Measurements from ENCODE around the gene IL2RA. TPM values are rescaled to one million over a fixed set of nuclear protein-coding genes. Genes with fewer than 3 reads are reported as not detected.

Gene IL2RA
- total and polyA plus RNA-seq, 10 of the 15 experiments (the other 5 are each of a cell fraction or from before 2014, with no cell fraction given), result 2.2 to 6.0 (median 4.9) TPM

DNA sequence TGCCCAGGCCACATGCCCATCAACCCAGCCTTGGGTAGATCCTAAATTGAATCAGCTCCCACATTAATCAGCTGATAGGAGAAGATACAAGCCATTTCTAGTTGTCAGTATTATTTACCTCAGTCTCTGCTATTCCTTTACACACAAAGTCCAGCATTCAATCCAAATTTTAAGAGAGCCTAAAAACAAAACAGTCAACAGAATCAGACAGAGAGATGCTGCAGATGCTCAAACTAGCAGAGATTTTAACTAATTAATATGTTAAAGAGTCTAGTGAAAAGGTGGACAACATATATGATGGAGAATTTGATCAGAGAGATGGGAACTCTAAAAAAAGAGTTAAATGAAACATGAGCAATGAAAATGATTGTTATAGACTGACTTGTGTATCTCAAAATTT is 70.5 kb downstream of the IL2RA start (continued):
- TF ChIP-seq STAT3 (IDR thresholded peaks at IDR 0.05; ENCODE audit: low read depth, low read length), result no peak

DNA sequence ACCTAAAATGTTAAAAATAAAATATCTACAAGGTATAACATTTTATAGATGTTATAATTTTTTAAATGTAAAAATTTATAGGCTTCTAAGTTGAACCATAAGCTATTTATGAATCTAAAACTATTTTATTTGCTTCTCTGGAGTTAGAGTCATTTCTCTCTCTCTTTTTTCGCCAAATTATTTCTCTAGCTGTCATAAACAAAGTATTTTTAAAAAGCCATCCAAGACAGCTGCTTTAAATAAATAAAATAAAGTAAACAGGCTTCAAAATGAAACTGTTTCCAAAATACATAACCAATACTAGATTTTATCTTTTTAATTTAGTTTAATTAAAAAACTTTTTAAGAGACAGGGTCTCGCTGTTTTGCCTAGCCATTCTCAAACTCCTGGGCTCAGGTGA is 72.4 kb downstream of the IL2RA start:
- intact Hi-C loops (cut with micrococcal nuclease; ENCODE audit: unreplicated experiment), result no loop called here
- no peaks in the 10 kb centered on the region for H3K4me1 ChIP-seq (ENCODE audit: control insufficient read depth, insufficient read depth, low read length)
- no peak overlapping the region for H3K4me3 ChIP-seq
- DNase-seq (ENCODE audit: low read depth, low spot score) (no peak), FAIRE-seq (no peak), ATAC-seq (no peak)
- no peaks in the 10 kb centered on the region for H4K20me1 ChIP-seq (ENCODE audit: control insufficient read depth, insufficient read depth)
- no peaks in the 10 kb centered on the region for H3K79me2 ChIP-seq (ENCODE audit: control insufficient read depth, insufficient read depth, low read length)
- 58% methylated on average over 2 of the region's 2 CpGs for WGBS (ENCODE audit: insufficient coverage, insufficient replicate concordance, low lambda C conversion rate, missing lambda C conversion rate)
- ChIA-PET CTCF (interaction anchor here (0.9 to 1.4 kb wide), 4 partner anchors 14 to 116 kb away, joined by 3 to 5 read pairs (median 3); no protein-coding TSS in a partner anchor), POLR2A (interaction anchor here (0.6 to 1.9 kb wide), 3 partner anchors 12 to 350 kb away, joined by 3 to 4 read pairs (median 3); partner anchors contain the start of gene IL15RA), SMC1A (ENCODE audit: uncharacterized antibody, unreplicated experiment) (interaction anchor here (0.8 to 2.4 kb wide), 3 partner anchors 13 to 24 kb away, joined by 3 to 6 read pairs (median 5); no protein-coding TSS in a partner anchor), RAD21 (ENCODE audit: unreplicated experiment) (no interaction called here)
- no peak overlapping the region for H2AFZ ChIP-seq (ENCODE audit: control insufficient read depth, low read depth, low read length)
- in situ Hi-C loops (cut with MboI), result no loop called here
- BruUV-seq (replicated peaks), result no TSS peak
- no peak overlapping the region for H3K4me2 ChIP-seq (ENCODE audit: control insufficient read depth, insufficient read depth)
- H3K27ac ChIP-seq (ENCODE audit: control insufficient read depth, insufficient read depth), result no peak overlapping the region
- H3K27me3 ChIP-seq (replicated peaks in 1 of 2; ENCODE audit: control insufficient read depth in 2 of 2, insufficient read depth in 2 of 2, low read length in 1 of 2), result no peaks in the 10 kb centered on the region
- no peaks in the 10 kb centered on the region for H3K36me3 ChIP-seq (ENCODE audit: control insufficient read depth in 2 of 2, insufficient read depth in 2 of 2, low read length in 1 of 2)
- peaks cover 4% of the 10 kb centered on the region; the same call in 2 of the 3 replicates for H3K9me3 ChIP-seq (replicated peaks; ENCODE audit: control insufficient read depth, insufficient read depth, low read length)
- no peak for TF ChIP-seq PAX5 (IDR thresholded peaks at IDR 0.05; ENCODE audit: borderline replicate concordance, low read depth, low read length)
- no peak overlapping the region for H3K9ac ChIP-seq (ENCODE audit: control insufficient read depth, insufficient read depth, low read length)

DNA sequence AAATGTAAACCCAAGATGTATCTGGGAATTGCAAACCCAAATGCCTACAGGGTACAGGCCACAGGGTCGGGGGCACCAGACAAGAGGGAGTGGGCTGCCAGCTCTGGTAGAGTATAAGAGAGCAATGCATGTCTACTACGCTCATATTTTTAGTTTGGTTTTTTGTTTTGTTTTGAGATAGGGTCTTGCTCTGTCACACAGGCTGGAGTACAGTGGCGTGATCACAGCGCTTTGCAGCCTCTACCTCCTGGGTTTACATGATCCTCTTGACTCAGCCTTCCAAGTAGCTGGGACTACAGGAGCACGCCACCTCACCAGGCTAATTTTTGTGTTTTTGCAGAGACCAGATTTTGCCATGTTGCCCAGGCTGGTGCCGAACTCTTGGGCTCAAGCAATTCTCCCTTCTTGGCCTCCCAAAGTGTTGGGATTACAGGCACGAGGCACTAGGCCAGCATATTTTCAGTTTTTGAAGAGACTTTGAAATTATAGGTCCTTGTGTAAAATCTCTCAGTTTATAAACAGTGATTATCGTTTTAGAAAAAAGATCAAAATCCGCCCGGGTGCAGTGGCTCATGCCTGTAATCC is 73.7 kb downstream of the IL2RA start:
- 87% methylated on average over 10 of the region's 10 CpGs for WGBS (ENCODE audit: insufficient coverage, insufficient replicate concordance, low lambda C conversion rate, missing lambda C conversion rate)
- Histone ChIP-seq H3K4me1 (ENCODE audit: control insufficient read depth, insufficient read depth, low read length) (no peaks in the 10 kb centered on the region), H3K4me3 (no peak overlapping the region), H3K4me2 (ENCODE audit: control insufficient read depth, insufficient read depth) (no peak overlapping the region), H3K27ac (ENCODE audit: control insufficient read depth, insufficient read depth) (no peak overlapping the region), H3K79me2 (ENCODE audit: control insufficient read depth, insufficient read depth, low read length) (no peaks in the 10 kb centered on the region), H3K36me3 (ENCODE audit: control insufficient read depth in 2 of 2, insufficient read depth in 2 of 2, low read length in 1 of 2) (no peaks in the 10 kb centered on the region), H3K9ac (ENCODE audit: control insufficient read depth, insufficient read depth, low read length) (no peak overlapping the region), H4K20me1 (ENCODE audit: control insufficient read depth, insufficient read depth) (no peaks in the 10 kb centered on the region), H3K27me3 (replicated peaks in 1 of 2; ENCODE audit: control insufficient read depth in 2 of 2, insufficient read depth in 2 of 2, low read length in 1 of 2) (no peaks in the 10 kb centered on the region), H3K9me3 (replicated peaks; ENCODE audit: control insufficient read depth, insufficient read depth, low read length) (peaks cover 4% of the 10 kb centered on the region; the same call in 2 of the 3 replicates), H2AFZ (ENCODE audit: control insufficient read depth, low read depth, low read length) (peak overlapping the region; percentile 67)
- ChIA-PET RAD21 (ENCODE audit: unreplicated experiment) (interaction anchor here (2.4 kb wide), 1 partner anchor 12 kb away, joined by 14 read pairs; the partner anchor contains the start of gene IL15RA), CTCF (interaction anchor here (1.2 to 1.9 kb wide), 5 partner anchors 10 to 98 kb away, joined by 3 to 8 read pairs (median 4); no protein-coding TSS in a partner anchor), SMC1A (ENCODE audit: uncharacterized antibody, unreplicated experiment) (interaction anchor here (0.6 to 2.4 kb wide), 4 partner anchors 11 to 309 kb away, joined by 4 to 7 read pairs (median 6); partner anchors contain the start of gene IL15RA), POLR2A (interaction anchor here (1.9 kb wide), 1 partner anchor 11 kb away, joined by 4 read pairs; the partner anchor contains the start of gene IL15RA)
- DNase-seq (ENCODE audit: low read depth, low spot score) (no peak), FAIRE-seq (peak; percentile 66), ATAC-seq (no peak)
- in situ Hi-C loops (cut with MboI), result no loop called here
- intact Hi-C loops (cut with micrococcal nuclease; ENCODE audit: unreplicated experiment), result no loop called here
- BruUV-seq (replicated peaks), result no TSS peak
- TF ChIP-seq FOS (IDR thresholded peaks at IDR 0.05; ENCODE audit: borderline replicate concordance, extremely low read depth, insufficient read length), result no peak
